Measurements from ENCODE around the gene PCDHB16.
A peak's percentile ranks its signal among the peaks of the same experiment; 100 is the strongest.

DNA sequence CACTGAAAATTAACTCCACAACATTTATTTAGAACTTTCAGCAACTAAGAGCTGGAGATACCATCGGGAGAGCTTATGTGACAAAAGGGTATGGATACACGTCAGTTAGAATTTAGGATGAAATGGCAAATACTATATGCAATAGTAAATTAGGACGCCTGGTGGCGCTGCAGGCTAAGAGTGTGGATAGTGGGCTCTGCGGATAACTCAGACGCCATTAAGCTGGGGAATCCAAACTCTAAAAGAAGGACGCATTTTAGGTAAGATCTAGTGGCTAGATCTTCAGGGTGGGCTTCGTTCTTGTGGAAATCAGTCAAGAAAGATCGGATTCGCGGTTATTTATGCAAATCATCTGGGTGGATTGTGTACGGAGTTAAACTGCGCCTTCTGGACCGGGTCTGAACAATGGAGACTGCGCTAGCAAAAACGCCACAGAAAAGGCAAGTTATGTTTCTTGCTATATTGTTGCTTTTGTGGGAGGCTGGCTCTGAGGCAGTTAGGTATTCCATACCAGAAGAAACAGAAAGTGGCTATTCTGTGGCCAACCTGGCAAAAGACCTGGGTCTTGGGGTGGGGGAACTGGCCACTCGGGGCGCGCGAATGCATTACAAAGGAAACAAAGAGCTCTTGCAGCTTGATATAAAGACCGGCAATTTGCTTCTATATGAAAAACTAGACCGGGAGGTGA, 47.0 kb upstream of the PCDHB16 start, which contains the start of gene PCDHB5:
- TF ChIP-seq, protein P1, sequence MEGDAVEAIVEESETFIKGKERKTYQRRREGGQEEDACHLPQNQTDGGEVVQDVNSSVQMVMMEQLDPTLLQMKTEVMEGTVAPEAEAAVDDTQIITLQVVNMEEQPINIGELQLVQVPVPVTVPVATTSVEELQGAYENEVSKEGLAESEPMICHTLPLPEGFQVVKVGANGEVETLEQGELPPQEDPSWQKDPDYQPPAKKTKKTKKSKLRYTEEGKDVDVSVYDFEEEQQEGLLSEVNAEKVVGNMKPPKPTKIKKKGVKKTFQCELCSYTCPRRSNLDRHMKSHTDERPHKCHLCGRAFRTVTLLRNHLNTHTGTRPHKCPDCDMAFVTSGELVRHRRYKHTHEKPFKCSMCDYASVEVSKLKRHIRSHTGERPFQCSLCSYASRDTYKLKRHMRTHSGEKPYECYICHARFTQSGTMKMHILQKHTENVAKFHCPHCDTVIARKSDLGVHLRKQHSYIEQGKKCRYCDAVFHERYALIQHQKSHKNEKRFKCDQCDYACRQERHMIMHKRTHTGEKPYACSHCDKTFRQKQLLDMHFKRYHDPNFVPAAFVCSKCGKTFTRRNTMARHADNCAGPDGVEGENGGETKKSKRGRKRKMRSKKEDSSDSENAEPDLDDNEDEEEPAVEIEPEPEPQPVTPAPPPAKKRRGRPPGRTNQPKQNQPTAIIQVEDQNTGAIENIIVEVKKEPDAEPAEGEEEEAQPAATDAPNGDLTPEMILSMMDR (conservative IDR thresholded peaks at IDR 0.05), result peak; percentile 32; the same call in 1 of the 2 replicates
- no peak for TF ChIP-seq EZH2 (IDR thresholded peaks at IDR 0.05; ENCODE audit: low read depth)

Data from PC-9 (cell line).